ENCODE results near the gene TMSB4X. TPM values are rescaled to one million over a fixed set of nuclear protein-coding genes. Genes with fewer than 3 reads are reported as not detected.

The TMSB4X gene
- total and polyA plus RNA-seq, 2 of the 13 experiments (the other 11 are each of a cell fraction or from before 2014, with no cell fraction given) = 10.5 to 29.6 TPM

DNA sequence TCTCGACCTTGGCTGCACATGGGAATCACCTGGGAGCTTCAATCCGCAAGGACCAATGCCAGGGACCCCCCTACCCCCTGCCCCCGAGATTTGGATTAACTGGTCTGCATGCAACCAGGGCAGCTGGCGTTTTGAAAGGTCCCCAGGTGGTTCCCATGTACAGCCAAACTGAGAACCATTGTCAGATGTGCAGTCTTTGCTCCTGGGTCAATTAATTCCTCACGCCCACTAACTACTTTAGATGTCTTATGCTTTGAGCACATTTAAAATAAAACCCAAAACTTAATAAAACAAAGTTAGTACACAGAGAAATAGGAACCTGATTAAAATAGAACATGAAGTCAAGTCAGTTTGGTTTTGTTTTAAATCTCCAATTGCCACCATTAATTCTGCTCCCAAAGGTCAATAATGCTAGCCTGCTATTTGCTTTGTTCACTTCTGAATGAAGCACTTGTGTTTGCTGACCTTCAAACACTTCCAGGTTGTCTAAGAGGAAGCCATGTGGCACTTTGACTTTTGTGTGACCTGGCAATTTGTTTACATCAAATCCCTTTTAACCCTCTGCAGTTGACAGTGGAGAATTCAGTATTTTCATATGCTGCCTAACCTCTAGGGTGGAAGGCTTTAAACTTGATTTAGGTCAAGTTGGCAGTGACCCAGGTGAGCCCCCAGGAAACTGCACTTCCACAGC, 27.2 kb upstream of the TMSB4X start (continued):
- TF ChIP-seq, protein P1, sequence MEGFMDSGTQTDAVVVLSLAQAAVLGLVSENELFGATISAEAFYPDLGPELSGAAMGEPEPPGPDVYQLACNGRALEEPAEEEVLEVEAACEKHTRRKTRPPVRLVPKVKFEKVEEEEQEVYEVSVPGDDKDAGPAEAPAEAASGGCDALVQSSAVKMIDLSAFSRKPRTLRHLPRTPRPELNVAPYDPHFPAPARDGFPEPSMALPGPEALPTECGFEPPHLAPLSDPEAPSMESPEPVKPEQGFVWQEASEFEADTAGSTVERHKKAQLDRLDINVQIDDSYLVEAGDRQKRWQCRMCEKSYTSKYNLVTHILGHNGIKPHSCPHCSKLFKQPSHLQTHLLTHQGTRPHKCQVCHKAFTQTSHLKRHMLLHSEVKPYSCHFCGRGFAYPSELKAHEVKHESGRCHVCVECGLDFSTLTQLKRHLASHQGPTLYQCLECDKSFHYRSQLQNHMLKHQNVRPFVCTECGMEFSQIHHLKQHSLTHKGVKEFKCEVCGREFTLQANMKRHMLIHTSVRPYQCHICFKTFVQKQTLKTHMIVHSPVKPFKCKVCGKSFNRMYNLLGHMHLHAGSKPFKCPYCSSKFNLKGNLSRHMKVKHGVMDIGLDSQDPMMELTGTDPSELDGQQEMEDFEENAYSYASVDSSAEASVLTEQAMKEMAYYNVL (CRISPR knock-in tag; IDR thresholded peaks at IDR 0.05; ENCODE audit: borderline replicate concordance) = peak; percentile 25; the same call in 1 of the 2 replicates
- TF ChIP-seq, protein P2, sequence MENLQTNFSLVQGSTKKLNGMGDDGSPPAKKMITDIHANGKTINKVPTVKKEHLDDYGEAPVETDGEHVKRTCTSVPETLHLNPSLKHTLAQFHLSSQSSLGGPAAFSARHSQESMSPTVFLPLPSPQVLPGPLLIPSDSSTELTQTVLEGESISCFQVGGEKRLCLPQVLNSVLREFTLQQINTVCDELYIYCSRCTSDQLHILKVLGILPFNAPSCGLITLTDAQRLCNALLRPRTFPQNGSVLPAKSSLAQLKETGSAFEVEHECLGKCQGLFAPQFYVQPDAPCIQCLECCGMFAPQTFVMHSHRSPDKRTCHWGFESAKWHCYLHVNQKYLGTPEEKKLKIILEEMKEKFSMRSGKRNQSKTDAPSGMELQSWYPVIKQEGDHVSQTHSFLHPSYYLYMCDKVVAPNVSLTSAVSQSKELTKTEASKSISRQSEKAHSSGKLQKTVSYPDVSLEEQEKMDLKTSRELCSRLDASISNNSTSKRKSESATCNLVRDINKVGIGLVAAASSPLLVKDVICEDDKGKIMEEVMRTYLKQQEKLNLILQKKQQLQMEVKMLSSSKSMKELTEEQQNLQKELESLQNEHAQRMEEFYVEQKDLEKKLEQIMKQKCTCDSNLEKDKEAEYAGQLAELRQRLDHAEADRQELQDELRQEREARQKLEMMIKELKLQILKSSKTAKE (CRISPR knock-in tag; IDR thresholded peaks at IDR 0.05; ENCODE audit: borderline replicate concordance) = 0 out of 2 replicates have a peak, but pooled peaks have one; percentile 35
- TF ChIP-seq SOX5 (CRISPR knock-in tag; IDR thresholded peaks at IDR 0.05; ENCODE audit: borderline replicate concordance) (peak; percentile 83; the same call in 1 of the 2 replicates), ZMYM3 (CRISPR knock-in tag; IDR thresholded peaks at IDR 0.05) (peak; percentile 15; the same call in 1 of the 2 replicates), ETV5 (CRISPR knock-in tag; IDR thresholded peaks at IDR 0.05; ENCODE audit: borderline replicate concordance) (peak; percentile 52; the same call in 1 of the 2 replicates), HDAC2 (CRISPR knock-in tag; IDR thresholded peaks at IDR 0.05) (peak; percentile 38; the same call in 1 of the 2 replicates), PITX1 (CRISPR knock-in tag; IDR thresholded peaks at IDR 0.05) (0 out of 2 replicates have a peak, but pooled peaks have one; percentile 17), MED1 (CRISPR knock-in tag; IDR thresholded peaks at IDR 0.05) (peak; percentile 70), POGZ (CRISPR knock-in tag; IDR thresholded peaks at IDR 0.05) (no peak; the same call in 1 of the 2 replicates), ZNF678 (CRISPR knock-in tag; IDR thresholded peaks at IDR 0.05) (no peak), RXRB (CRISPR knock-in tag; IDR thresholded peaks at IDR 0.05; ENCODE audit: borderline replicate concordance) (peak; percentile 85; the same call in 1 of the 2 replicates), KDM2A (CRISPR knock-in tag; IDR thresholded peaks at IDR 0.05; ENCODE audit: borderline replicate concordance, low read depth) (no peak), ATAD3A (CRISPR knock-in tag; IDR thresholded peaks at IDR 0.05) (no peak), ZNF644 (CRISPR knock-in tag; IDR thresholded peaks at IDR 0.05; ENCODE audit: low read depth) (0 out of 2 replicates have a peak, but pooled peaks have one; percentile 61), MBNL3 (CRISPR knock-in tag; conservative IDR thresholded peaks at IDR 0.05) (no peak), ARNT2 (CRISPR knock-in tag; IDR thresholded peaks at IDR 0.05; ENCODE audit: low read depth) (no peak)
- TF ChIP-seq, protein P3, sequence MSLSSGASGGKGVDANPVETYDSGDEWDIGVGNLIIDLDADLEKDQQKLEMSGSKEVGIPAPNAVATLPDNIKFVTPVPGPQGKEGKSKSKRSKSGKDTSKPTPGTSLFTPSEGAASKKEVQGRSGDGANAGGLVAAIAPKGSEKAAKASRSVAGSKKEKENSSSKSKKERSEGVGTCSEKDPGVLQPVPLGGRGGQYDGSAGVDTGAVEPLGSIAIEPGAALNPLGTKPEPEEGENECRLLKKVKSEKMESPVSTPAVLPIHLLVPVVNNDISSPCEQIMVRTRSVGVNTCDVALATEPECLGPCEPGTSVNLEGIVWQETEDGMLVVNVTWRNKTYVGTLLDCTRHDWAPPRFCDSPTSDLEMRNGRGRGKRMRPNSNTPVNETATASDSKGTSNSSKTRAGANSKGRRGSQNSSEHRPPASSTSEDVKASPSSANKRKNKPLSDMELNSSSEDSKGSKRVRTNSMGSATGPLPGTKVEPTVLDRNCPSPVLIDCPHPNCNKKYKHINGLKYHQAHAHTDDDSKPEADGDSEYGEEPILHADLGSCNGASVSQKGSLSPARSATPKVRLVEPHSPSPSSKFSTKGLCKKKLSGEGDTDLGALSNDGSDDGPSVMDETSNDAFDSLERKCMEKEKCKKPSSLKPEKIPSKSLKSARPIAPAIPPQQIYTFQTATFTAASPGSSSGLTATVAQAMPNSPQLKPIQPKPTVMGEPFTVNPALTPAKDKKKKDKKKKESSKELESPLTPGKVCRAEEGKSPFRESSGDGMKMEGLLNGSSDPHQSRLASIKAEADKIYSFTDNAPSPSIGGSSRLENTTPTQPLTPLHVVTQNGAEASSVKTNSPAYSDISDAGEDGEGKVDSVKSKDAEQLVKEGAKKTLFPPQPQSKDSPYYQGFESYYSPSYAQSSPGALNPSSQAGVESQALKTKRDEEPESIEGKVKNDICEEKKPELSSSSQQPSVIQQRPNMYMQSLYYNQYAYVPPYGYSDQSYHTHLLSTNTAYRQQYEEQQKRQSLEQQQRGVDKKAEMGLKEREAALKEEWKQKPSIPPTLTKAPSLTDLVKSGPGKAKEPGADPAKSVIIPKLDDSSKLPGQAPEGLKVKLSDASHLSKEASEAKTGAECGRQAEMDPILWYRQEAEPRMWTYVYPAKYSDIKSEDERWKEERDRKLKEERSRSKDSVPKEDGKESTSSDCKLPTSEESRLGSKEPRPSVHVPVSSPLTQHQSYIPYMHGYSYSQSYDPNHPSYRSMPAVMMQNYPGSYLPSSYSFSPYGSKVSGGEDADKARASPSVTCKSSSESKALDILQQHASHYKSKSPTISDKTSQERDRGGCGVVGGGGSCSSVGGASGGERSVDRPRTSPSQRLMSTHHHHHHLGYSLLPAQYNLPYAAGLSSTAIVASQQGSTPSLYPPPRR (CRISPR knock-in tag; IDR thresholded peaks at IDR 0.05; ENCODE audit: borderline replicate concordance) = peak; percentile 47; the same call in 1 of the 2 replicates
- TF ChIP-seq, protein P4, sequence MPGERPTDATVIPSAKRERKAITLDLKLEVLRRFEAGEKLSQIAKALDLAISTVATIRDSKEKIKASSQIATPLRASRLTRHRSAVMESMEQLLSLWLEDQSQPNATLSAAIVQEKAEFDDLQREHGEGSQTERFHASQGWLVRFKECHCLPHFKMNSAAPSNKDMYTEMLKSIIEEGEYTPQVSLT (CRISPR knock-in tag; IDR thresholded peaks at IDR 0.05; ENCODE audit: borderline replicate concordance, low read depth) = no peak
- TF ChIP-seq, protein P5, sequence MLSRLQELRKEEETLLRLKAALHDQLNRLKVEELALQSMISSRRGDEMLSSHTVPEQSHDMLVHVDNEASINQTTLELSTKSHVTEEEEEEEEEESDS (CRISPR knock-in tag; IDR thresholded peaks at IDR 0.05; ENCODE audit: borderline replicate concordance) = no peak
